Panc1 (cell line): ENCODE data around the gene NACC1. TPM values are rescaled to one million over a fixed set of nuclear protein-coding genes. Genes with fewer than 3 reads are reported as not detected.

Experiments used
- ATAC-seq: fragments of 200-7000 bp; cut with Tn5 transposase; 2 replicates; pipeline ENCODE4 v1.9.1; 2020; ENCODE audit warnings: mild to moderate bottlenecking, moderate library complexity
- BruUV-seq: library from RNA; stranded (reverse); fragments of 400-500 nt; replicated peaks from 2 replicates; lab custom pipeline; 2021; lab: Mats Ljungman, UMichigan
- CTCF ChIA-PET: fragments of 300-600 bp; sonication (Branson Sonifier 250); formaldehyde crosslinking; loops from one replicate; lab custom pipeline; 2022; ENCODE audit warnings: antibody characterized with exemption; lab: Charles Lee
- POLR2A ChIA-PET: fragments of 300-600 bp; sonication (Branson Sonifier 250); formaldehyde crosslinking; loops from one replicate; lab custom pipeline; 2022; ENCODE audit warnings: antibody characterized with exemption; lab: Charles Lee
- DNase-seq: peaks from one replicate; pipeline ENCODE4 v3.0.0-alpha.2; 2010; ENCODE audit warnings: low read depth, low spot score
- H3K27ac ChIP-seq: 2 replicates; pipeline ENCODE4 v1.5.1; 2011; ENCODE audit warnings: mild to moderate bottlenecking, low read length, inconsistent platforms
- H3K27me3 ChIP-seq: fragments of 200-500 bp; sonication (Bioruptor generic); 2 replicates; pipeline ENCODE4 v1.6.0; 2014; ENCODE audit warnings: low read length, inconsistent platforms; ENCODE audit not compliant: control insufficient read depth, insufficient read depth
- H3K36me3 ChIP-seq: fragments of 200-500 bp; sonication (Bioruptor generic); 2 replicates; pipeline ENCODE4 v1.5.1; 2014; ENCODE audit warnings: inconsistent platforms, mild to moderate bottlenecking, low read length, moderate library complexity; ENCODE audit not compliant: control insufficient read depth, insufficient read depth
- H3K4me1 ChIP-seq: 2 replicates; pipeline ENCODE4 v1.5.1; 2011; ENCODE audit warnings: inconsistent platforms, mild to moderate bottlenecking, low read length, moderate library complexity; ENCODE audit not compliant: control insufficient read depth, insufficient read depth
- H3K4me3 ChIP-seq, 2 experiments: 2 replicates each; pipeline ENCODE4 v1.5.1; 2011 to 2012; ENCODE audit warnings: low read depth in 2 of 2, low read length in 2 of 2, mild to moderate bottlenecking in 2 of 2, inconsistent platforms in 1 of 2, moderate library complexity in 1 of 2
- H3K9me3 ChIP-seq: fragments of 200-500 bp; sonication (Bioruptor generic); 2 replicates; pipeline ENCODE4 v1.5.1; 2014; ENCODE audit warnings: low read depth, mild to moderate bottlenecking, inconsistent platforms, low read length, moderate library complexity; ENCODE audit not compliant: control insufficient read depth, insufficient read depth
- POLR2AphosphoS5 ChIP-seq: IDR thresholded peaks from 2 replicates; pipeline ENCODE4 v1.6.1; 2012; ENCODE audit warnings: mild to moderate bottlenecking, low read depth, low read length, moderate library complexity
- SIN3A ChIP-seq: IDR thresholded peaks from 2 replicates; pipeline ENCODE4 v1.6.1; 2012; ENCODE audit warnings: low read depth, mild to moderate bottlenecking, low read length, moderate library complexity, borderline replicate concordance; ENCODE audit not compliant: insufficient read depth
- TCF7L2 ChIP-seq: IDR thresholded peaks from 2 replicates; pipeline ENCODE4 v1.6.1; 2011; ENCODE audit warnings: mild to moderate bottlenecking, low read depth, low read length, inconsistent platforms
- in situ Hi-C: cut with HindIII; loops from 2 replicates; pipeline ENCODE4 v1.10.0; 2016; ENCODE audit warnings: low sequenced_read_pairs, low pct_unique_long_range_greater_than_20kb
- intact Hi-C: fragments of 100-400 bp; cut with micrococcal nuclease; formaldehyde crosslinking; loops from one replicate; pipeline ENCODE4 v1.10.0; 2022; ENCODE audit not compliant: unreplicated experiment
- total RNA-seq: library from RNA; stranded (reverse); gene quantifications from one replicate; pipeline ENCODE4 v1.2.1, GENCODE V29; 2021; ENCODE audit not compliant: unreplicated experiment
- TF ChIP-seq, protein P1 (sequence below), 2 experiments: IDR thresholded peaks; 2 replicates each; pipeline ENCODE4 v1.6.1; 2011 to 2012; ENCODE audit warnings: low read depth in 2 of 2, control low read depth in 1 of 2, low read length in 1 of 2, mild to moderate bottlenecking in 1 of 2, moderate library complexity in 1 of 2; ENCODE audit not compliant: insufficient read depth in 1 of 2
- TF ChIP-seq, protein P2 (sequence below): fragments of 450-650 bp; IDR thresholded peaks from 2 replicates; pipeline ENCODE4 v1.5.1; 2017; ENCODE audit warnings: mild to moderate bottlenecking

Gene NACC1
- total RNA-seq, 1 experiment from 2014 or later = 129 TPM

DNA sequence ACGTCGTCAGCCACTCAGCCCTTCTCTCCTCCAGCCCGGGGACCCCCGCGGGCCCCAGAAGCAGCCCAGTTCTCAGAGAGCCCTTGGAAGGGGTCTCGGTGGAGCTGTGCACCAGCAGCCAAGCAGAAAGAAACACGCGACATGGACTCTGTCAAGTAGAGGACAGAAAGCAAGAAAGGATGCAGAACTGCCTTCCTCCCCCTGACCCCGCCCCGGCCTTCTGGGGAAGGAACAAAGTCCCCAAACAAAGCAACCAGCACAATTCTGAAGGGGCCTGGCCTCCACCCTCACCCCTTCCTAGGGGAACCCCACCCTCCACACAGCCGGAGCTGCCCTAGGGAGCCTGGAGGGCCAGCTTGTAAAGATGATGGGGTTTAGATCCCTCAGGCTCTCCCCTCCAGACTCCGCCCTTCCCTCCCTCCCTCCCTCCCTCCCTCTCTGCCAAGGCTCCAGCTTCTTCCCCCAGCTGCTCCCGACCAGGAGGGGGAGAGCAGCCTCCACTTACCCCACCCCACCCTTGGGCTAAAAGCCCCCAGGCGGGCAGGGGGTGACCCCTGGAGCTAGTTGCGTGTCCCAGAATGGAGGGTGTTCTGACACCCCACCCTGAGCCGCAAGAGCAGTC is 23.2 kb upstream of the NACC1 start:
- DNase-seq (no peak), ATAC-seq (no peak)
- ChIA-PET CTCF (interaction anchor here (0.6 to 1.2 kb wide), 5 partner anchors 34 to 204 kb away, joined by 3 to 8 read pairs (median 7); partner anchors contain the start of gene GCDH), POLR2A (interaction anchor here (0.5 kb wide), 1 partner anchor 123 kb away, joined by 4 read pairs; no protein-coding TSS in a partner anchor)
- Histone ChIP-seq H3K27me3 (no peaks in the 10 kb centered on the region), H3K4me3 (no peak overlapping the region), H3K27ac (no peak overlapping the region), H3K36me3 (no peaks in the 10 kb centered on the region; the same call in 1 of the 2 replicates), H3K4me1 (peaks cover 53% of the 10 kb centered on the region), H3K9me3 (no peaks in the 10 kb centered on the region)
- intact Hi-C loops (loop anchor here (5.0 to 10.0 kb wide), 2 partner anchors 60 to 118 kb away; no protein-coding TSS in a partner anchor), in situ Hi-C loops (no loop called here)
- BruUV-seq = TSS peak; percentile 66
- no peak for TF ChIP-seq TCF7L2

DNA sequence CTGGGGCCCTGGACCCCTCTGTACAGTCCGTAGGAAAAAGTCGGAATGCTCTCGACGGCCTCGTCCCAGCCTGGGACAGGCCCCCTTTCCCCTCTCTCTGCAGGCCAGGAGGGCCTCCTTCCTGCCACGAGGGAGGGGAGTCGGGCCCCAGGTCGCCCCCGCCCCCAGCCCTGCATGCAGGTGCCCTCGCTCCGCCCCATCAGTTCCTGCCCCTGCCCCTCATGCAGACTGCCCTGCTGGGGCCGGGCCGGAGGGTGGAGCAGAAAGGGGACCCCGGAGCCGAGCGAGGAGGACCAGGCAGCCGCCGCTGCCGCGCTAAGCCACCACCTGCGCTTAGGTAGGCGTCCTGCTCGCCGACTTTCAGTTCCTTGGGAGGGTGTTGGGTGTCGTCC is 22.7 kb upstream of the NACC1 start:
- POLR2A ChIA-PET = interaction anchor here (0.6 kb wide), 1 partner anchor 16 kb away, joined by 8 read pairs; no protein-coding TSS in a partner anchor
- no peaks in the 10 kb centered on the region; the same call in 1 of the 2 replicates for H3K36me3 ChIP-seq
- intact Hi-C loops (loop anchor here (10.0 kb wide), 1 partner anchor 61 kb away; no protein-coding TSS in a partner anchor), in situ Hi-C loops (no loop called here)
- TF ChIP-seq, protein P1, sequence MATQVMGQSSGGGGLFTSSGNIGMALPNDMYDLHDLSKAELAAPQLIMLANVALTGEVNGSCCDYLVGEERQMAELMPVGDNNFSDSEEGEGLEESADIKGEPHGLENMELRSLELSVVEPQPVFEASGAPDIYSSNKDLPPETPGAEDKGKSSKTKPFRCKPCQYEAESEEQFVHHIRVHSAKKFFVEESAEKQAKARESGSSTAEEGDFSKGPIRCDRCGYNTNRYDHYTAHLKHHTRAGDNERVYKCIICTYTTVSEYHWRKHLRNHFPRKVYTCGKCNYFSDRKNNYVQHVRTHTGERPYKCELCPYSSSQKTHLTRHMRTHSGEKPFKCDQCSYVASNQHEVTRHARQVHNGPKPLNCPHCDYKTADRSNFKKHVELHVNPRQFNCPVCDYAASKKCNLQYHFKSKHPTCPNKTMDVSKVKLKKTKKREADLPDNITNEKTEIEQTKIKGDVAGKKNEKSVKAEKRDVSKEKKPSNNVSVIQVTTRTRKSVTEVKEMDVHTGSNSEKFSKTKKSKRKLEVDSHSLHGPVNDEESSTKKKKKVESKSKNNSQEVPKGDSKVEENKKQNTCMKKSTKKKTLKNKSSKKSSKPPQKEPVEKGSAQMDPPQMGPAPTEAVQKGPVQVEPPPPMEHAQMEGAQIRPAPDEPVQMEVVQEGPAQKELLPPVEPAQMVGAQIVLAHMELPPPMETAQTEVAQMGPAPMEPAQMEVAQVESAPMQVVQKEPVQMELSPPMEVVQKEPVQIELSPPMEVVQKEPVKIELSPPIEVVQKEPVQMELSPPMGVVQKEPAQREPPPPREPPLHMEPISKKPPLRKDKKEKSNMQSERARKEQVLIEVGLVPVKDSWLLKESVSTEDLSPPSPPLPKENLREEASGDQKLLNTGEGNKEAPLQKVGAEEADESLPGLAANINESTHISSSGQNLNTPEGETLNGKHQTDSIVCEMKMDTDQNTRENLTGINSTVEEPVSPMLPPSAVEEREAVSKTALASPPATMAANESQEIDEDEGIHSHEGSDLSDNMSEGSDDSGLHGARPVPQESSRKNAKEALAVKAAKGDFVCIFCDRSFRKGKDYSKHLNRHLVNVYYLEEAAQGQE (IDR thresholded peaks at IDR 0.05; ENCODE audit: insufficient read depth in 1 of 2, low read depth in 2 of 2, low read length in 1 of 2) = no peak
- no peak for TF ChIP-seq TCF7L2
- TF ChIP-seq, protein P2, sequence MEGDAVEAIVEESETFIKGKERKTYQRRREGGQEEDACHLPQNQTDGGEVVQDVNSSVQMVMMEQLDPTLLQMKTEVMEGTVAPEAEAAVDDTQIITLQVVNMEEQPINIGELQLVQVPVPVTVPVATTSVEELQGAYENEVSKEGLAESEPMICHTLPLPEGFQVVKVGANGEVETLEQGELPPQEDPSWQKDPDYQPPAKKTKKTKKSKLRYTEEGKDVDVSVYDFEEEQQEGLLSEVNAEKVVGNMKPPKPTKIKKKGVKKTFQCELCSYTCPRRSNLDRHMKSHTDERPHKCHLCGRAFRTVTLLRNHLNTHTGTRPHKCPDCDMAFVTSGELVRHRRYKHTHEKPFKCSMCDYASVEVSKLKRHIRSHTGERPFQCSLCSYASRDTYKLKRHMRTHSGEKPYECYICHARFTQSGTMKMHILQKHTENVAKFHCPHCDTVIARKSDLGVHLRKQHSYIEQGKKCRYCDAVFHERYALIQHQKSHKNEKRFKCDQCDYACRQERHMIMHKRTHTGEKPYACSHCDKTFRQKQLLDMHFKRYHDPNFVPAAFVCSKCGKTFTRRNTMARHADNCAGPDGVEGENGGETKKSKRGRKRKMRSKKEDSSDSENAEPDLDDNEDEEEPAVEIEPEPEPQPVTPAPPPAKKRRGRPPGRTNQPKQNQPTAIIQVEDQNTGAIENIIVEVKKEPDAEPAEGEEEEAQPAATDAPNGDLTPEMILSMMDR = no peak
- TF ChIP-seq SIN3A = no peak
- no peak for TF ChIP-seq POLR2AphosphoS5
- no TSS peak for BruUV-seq
- H3K9me3 ChIP-seq = no peaks in the 10 kb centered on the region
- ATAC-seq (no peak), DNase-seq (no peak)
- no peak overlapping the region for H3K4me3 ChIP-seq
- peaks cover 53% of the 10 kb centered on the region for H3K4me1 ChIP-seq
- H3K27me3 ChIP-seq = no peaks in the 10 kb centered on the region
- CTCF ChIA-PET = interaction anchor here (0.6 to 0.8 kb wide), 4 partner anchors 118 to 1058 kb away, joined by 3 to 9 read pairs (median 5); partner anchors contain the start of gene GCDH
- no peak overlapping the region for H3K27ac ChIP-seq
